ENCODE measurements around the gene IL17D.

DNA sequence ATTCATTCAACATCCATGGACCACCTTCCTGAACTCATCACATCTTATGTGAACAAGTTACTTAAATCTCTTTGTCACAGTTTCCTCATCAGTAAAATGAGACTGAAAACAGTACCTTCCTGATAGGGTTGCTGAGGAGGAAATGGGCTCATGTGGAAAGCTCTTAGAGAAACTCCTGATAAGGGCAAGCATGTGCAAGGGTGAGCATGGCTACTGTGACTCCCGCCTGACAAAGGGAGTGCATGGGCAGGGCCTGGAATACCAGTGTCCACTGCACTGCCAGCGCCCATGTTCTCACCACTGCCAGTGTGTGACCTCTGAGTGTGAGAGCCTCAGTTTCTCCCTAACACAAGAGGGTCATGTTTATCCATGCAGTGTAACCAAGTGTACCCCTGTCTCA is 27.3 kb upstream of the IL17D start:
- TF ChIP-seq, protein P1, sequence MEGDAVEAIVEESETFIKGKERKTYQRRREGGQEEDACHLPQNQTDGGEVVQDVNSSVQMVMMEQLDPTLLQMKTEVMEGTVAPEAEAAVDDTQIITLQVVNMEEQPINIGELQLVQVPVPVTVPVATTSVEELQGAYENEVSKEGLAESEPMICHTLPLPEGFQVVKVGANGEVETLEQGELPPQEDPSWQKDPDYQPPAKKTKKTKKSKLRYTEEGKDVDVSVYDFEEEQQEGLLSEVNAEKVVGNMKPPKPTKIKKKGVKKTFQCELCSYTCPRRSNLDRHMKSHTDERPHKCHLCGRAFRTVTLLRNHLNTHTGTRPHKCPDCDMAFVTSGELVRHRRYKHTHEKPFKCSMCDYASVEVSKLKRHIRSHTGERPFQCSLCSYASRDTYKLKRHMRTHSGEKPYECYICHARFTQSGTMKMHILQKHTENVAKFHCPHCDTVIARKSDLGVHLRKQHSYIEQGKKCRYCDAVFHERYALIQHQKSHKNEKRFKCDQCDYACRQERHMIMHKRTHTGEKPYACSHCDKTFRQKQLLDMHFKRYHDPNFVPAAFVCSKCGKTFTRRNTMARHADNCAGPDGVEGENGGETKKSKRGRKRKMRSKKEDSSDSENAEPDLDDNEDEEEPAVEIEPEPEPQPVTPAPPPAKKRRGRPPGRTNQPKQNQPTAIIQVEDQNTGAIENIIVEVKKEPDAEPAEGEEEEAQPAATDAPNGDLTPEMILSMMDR (IDR thresholded peaks at IDR 0.05): no peak
- TF ChIP-seq POLR2A (IDR thresholded peaks at IDR 0.05) (no peak), EP300 (IDR thresholded peaks at IDR 0.05) (no peak)

All from tibial nerve (tissue), 4 donors.